ENCODE measurements around the gene CKMT1A.
"Not testable (repeated sequence)": the region's sequence is repeated elsewhere in the genome, so short reads cannot be mapped to it uniquely, and the experiment has no call there.

CKMT1A gene

GRCh38 chr15:43693148-43694022 is at the start of gene CKMT1A:
CKMT1A (plus strand) TSS chr15:43693859; CDS start chr15:43694051, 192 bp downstream.
- not testable (repeated sequence) for DNase-seq

- DNase-seq, result no peak
These were observed 44.8 kb upstream of the CKMT1A start, which contains the start of gene CATSPER2 for GRCh38 chr15:43648649-43649429. CATSPER2 (minus strand) TSS chr15:43648844; CDS start chr15:43648061, 783 bp downstream.

GRCh38 chr15:43649430-43649926 is 44.2 kb upstream of the CKMT1A start:
- not testable (repeated sequence) for DNase-seq

- DNase-seq, result not testable (repeated sequence)
These were observed 33.9 kb upstream of the CKMT1A start for GRCh38 chr15:43659727-43660126.

- DNase-seq, result not testable (repeated sequence)
These were observed 31.4 kb upstream of the CKMT1A start for GRCh38 chr15:43662293-43662692.

GRCh38 chr15:43663333-43663732 is 30.3 kb upstream of the CKMT1A start:
- DNase-seq, result not testable (repeated sequence)

- not testable (repeated sequence) for DNase-seq
These were observed 27.5 kb upstream of the CKMT1A start for GRCh38 chr15:43666177-43666576.

- DNase-seq, result not testable (repeated sequence)
These were observed 19.5 kb upstream of the CKMT1A start for GRCh38 chr15:43674175-43674574.

- DNase-seq, result not testable (repeated sequence)
These were observed 3.9 kb upstream of the CKMT1A start for GRCh38 chr15:43689604-43690301.

- not testable (repeated sequence) for DNase-seq
These were observed 980 bp upstream of the CKMT1A start for GRCh38 chr15:43692679-43693078.

- DNase-seq, result no peak
These were observed 8.5 kb downstream of the CKMT1A start for GRCh38 chr15:43702174-43702573.

- no peak for DNase-seq
These were observed 9.2 kb downstream of the CKMT1A start for GRCh38 chr15:43702701-43703424.

GRCh38 chr15:43710431-43711131 is 16.9 kb downstream of the CKMT1A start:
- DNase-seq, result not testable (repeated sequence)

- DNase-seq, result no peak
These were observed 29.5 kb downstream of the CKMT1A start for GRCh38 chr15:43723151-43723550.

GRCh38 chr15:43726306-43726705 is 32.6 kb downstream of the CKMT1A start:
- not testable (repeated sequence) for DNase-seq

- not testable (repeated sequence) for DNase-seq
These were observed 34.5 kb downstream of the CKMT1A start for GRCh38 chr15:43728053-43728725.

- no peak for DNase-seq
These were observed 41.8 kb downstream of the CKMT1A start for GRCh38 chr15:43735416-43735815.

GRCh38 chr15:43746245-43746902 is 52.7 kb downstream of the CKMT1A start, which contains the start of gene PDIA3:
PDIA3 (plus strand) TSS chr15:43746438; CDS start chr15:43746540, 102 bp downstream.
- DNase-seq, result peak; percentile 90

GRCh38 chr15:43746903-43747309 is 53.2 kb downstream of the CKMT1A start:
- peak; percentile 46 for DNase-seq

- no peak for DNase-seq
These were observed 54.7 kb downstream of the CKMT1A start for GRCh38 chr15:43748376-43748775.

Data from CD4-positive, alpha-beta T cell treated with Interferon gamma for 1 hour (primary cell).